Endothelial cell of umbilical vein (primary cell): ENCODE results near the gene TOMM20. TPM values are rescaled to one million over a fixed set of nuclear protein-coding genes. Genes with fewer than 3 reads are reported as not detected.
"Not testable (repeated sequence)": the region's sequence is repeated elsewhere in the genome, so short reads cannot be mapped to it uniquely, and the experiment has no call there.

Source experiments
- BruUV-seq: library from RNA; stranded (reverse); fragments of 400-500 nt; replicated peaks from 2 replicates; lab custom pipeline; 2021; lab: Mats Ljungman, UMichigan
- CTCF ChIA-PET: fragments of 300-600, 350-600 bp; sonication (Branson Sonifier 250); formaldehyde crosslinking; loops from one replicate; lab custom pipeline; 2021; ENCODE audit warnings: antibody characterized with exemption, inconsistent platforms; lab: Charles Lee
- POLR2A ChIA-PET: fragments of 300-600, 350-600 bp; sonication (Branson Sonifier 250); formaldehyde crosslinking; loops from one replicate; lab custom pipeline; 2021; ENCODE audit warnings: antibody characterized with exemption, inconsistent platforms; lab: Charles Lee
- DNase-seq: peaks from one replicate; pipeline ENCODE4 v3.0.0-alpha.2; 2011; ENCODE audit warnings: low read depth, low spot score
- FAIRE-seq: peaks from 2 replicates; lab custom pipeline; 2011; peaks lifted over from hg19 to GRCh38; lab: Jason Lieb, UNC
- H2AFZ ChIP-seq: 2 replicates; pipeline ENCODE4 v1.6.0; 2012; ENCODE audit warnings: low read depth, low read length, control low read depth, inconsistent platforms
- H3K27ac ChIP-seq: 2 replicates; pipeline ENCODE4 v1.5.1; 2011; ENCODE audit warnings: low read depth, mild to moderate bottlenecking, control low read depth, low read length, moderate library complexity; ENCODE audit not compliant: insufficient read depth
- H3K27me3 ChIP-seq, 2 experiments: 2 replicates each; pipeline versions ENCODE4 v1.6.0 to v1.6.1; 2011; ENCODE audit warnings: low read length in 2 of 2, mixed read lengths in 1 of 2; ENCODE audit not compliant: control insufficient read depth in 2 of 2, insufficient read depth in 2 of 2
- H3K36me3 ChIP-seq, 2 experiments: 2 replicates in 1 of 2; 3 replicates in 1 of 2; pipeline ENCODE4 v1.5.1; 2011; ENCODE audit warnings: low read length in 2 of 2, mild to moderate bottlenecking in 1 of 2, moderate library complexity in 1 of 2; ENCODE audit not compliant: control insufficient read depth in 2 of 2, insufficient read depth in 2 of 2; ENCODE audit errors: extremely low read depth in 1 of 2
- H3K4me1 ChIP-seq: 3 replicates; pipeline ENCODE4 v1.5.1; 2011; ENCODE audit warnings: mild to moderate bottlenecking, low read length; ENCODE audit not compliant: control insufficient read depth, insufficient read depth; ENCODE audit errors: extremely low read depth
- H3K4me2 ChIP-seq: 2 replicates; pipeline ENCODE4 v1.6.1; 2011; ENCODE audit warnings: low read length, control low read depth, mixed read lengths; ENCODE audit not compliant: insufficient read depth
- H3K4me3 ChIP-seq, 3 experiments: fragments of 200-600 bp in 1 of 3; sonication (generic), shearing (Covaris generic) in 1 of 3; replicated peaks in 1 of 3; 2 replicates each; pipeline ENCODE4 v1.5.1; 2011 to 2016; ENCODE audit warnings: control low read depth in 3 of 3, low read length in 3 of 3, mild to moderate bottlenecking in 2 of 3, inconsistent platforms in 1 of 3, low read depth in 1 of 3, moderate library complexity in 1 of 3; ENCODE audit not compliant: insufficient read depth in 1 of 3
- H3K79me2 ChIP-seq: 2 replicates; pipeline ENCODE4 v1.6.0; 2012; ENCODE audit warnings: low read length, inconsistent platforms; ENCODE audit not compliant: control insufficient read depth, insufficient read depth
- H3K9ac ChIP-seq: replicated peaks from 2 replicates; pipeline ENCODE3; 2011; ENCODE audit warnings: low read length, control low read depth; ENCODE audit not compliant: insufficient read depth; ENCODE audit errors: extremely low read depth
- H3K9me1 ChIP-seq: replicated peaks from 3 replicates; pipeline ENCODE4 v1.6.0; 2011; ENCODE audit warnings: mild to moderate bottlenecking, low read length; ENCODE audit not compliant: control insufficient read depth, insufficient read depth; ENCODE audit errors: extremely low read depth
- H3K9me3 ChIP-seq: replicated peaks from 2 replicates; pipeline ENCODE4 v1.5.1; 2012; ENCODE audit warnings: low read length, inconsistent platforms; ENCODE audit not compliant: control insufficient read depth, insufficient read depth
- H4K20me1 ChIP-seq: replicated peaks from 2 replicates; pipeline ENCODE3; 2011; ENCODE audit warnings: mild to moderate bottlenecking, low read length; ENCODE audit not compliant: control insufficient read depth, insufficient read depth; ENCODE audit errors: extremely low read depth
- CTCF ChIP-seq, 2 donors: IDR thresholded peaks; 1 replicate in 1 of 2; 2 replicates in 1 of 2; pipeline ENCODE4 v1.5.1; 2011; ENCODE audit warnings: low read length in 2 of 2, mild to moderate bottlenecking in 2 of 2, moderate library complexity in 2 of 2, control low read depth in 1 of 2, inconsistent platforms in 1 of 2, low read depth in 1 of 2; ENCODE audit not compliant: insufficient read depth in 1 of 2; ENCODE audit errors: extremely low read depth in 1 of 2
- FOS ChIP-seq: IDR thresholded peaks from 2 replicates; pipeline ENCODE4 v1.6.1; 2011; ENCODE audit warnings: mild to moderate bottlenecking, low read length, moderate library complexity, borderline replicate concordance; ENCODE audit not compliant: insufficient read depth
- GATA2 ChIP-seq: IDR thresholded peaks from 2 replicates; pipeline ENCODE4 v1.7.0; 2011; ENCODE audit warnings: low read depth, mild to moderate bottlenecking, moderate library complexity, mixed read lengths, low read length; ENCODE audit not compliant: insufficient read length, insufficient read depth
- JUN ChIP-seq: IDR thresholded peaks from 2 replicates; pipeline ENCODE4 v1.6.1; 2011; ENCODE audit warnings: borderline replicate concordance, low read depth; ENCODE audit not compliant: insufficient read length, insufficient read depth
- MYC ChIP-seq: IDR thresholded peaks from one replicate; pipeline ENCODE4 v1.6.1; 2011; ENCODE audit warnings: mild to moderate bottlenecking, low read depth, low read length
- POLR2AphosphoS5 ChIP-seq: IDR thresholded peaks from 2 replicates; pipeline ENCODE4 v1.6.1; 2012; ENCODE audit warnings: low read depth, mild to moderate bottlenecking, control low read depth, low read length, moderate library complexity; ENCODE audit not compliant: insufficient read depth
- dilution Hi-C: fragments of 300-500 bp; cut with MboI; formaldehyde crosslinking; loops from one replicate; pipeline ENCODE4 v1.15.0; 2019; ENCODE audit warnings: low sequenced_read_pairs; ENCODE audit not compliant: extremely low pct_ligation_motif_present
- intact Hi-C: fragments of 100-400 bp; cut with micrococcal nuclease; formaldehyde crosslinking; loops from one replicate; pipeline ENCODE4 v1.10.0; 2022
- polyA plus RNA-seq, 4 experiments: library from polyadenylated mRNA; depleted of rRNA in 3 of 4; stranded (reverse) in 3 of 4; unstranded in 1 of 4; fragments of >200 nt; gene quantifications; 2 replicates each; pipeline versions ENCODE4 v1.2.1 to v1.2.3, GENCODE V29; 2011 to 2012; ENCODE audit warnings: missing spikeins in 1 of 4
- total RNA-seq: library from RNA; stranded (reverse); gene quantifications from 2 replicates; pipeline ENCODE4 v1.2.3, GENCODE V29; 2021
- TF ChIP-seq, protein P1 (sequence below): IDR thresholded peaks from 2 replicates; pipeline ENCODE4 v1.6.1; 2011; ENCODE audit not compliant: insufficient read depth, insufficient read length

TOMM20 gene
- total and polyA plus RNA-seq, 2 donors (not counting 3 experiments of a cell fraction or from before 2014, with no cell fraction given), result 42.5 to 98.4 TPM

DNA sequence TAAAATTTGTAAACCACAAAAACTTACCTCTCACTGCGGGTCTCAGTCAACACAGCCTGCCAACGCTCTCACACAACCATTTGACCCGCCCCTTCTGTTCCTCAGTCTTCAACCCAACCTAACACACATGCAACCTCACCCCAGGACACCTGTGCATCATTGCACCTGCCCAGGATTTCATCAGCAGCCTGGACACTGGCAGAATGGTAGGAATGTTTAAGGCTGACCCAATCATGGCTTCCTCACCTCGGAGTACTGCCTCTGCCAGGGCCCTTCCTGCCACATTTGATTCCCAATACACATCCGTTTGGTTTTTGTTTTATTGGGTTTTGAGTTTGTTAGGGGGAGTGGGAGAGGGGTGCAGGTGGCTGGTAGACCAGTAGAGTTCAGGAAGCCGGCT, 40.7 kb downstream of the TOMM20 start:
- no peak for DNase-seq
- TF ChIP-seq CTCF (IDR thresholded peaks at IDR 0.05; ENCODE audit: extremely low read depth in 1 of 2, insufficient read depth in 1 of 2, low read depth in 1 of 2, low read length in 2 of 2), result no peak
- no peak for TF ChIP-seq GATA2
- TF ChIP-seq FOS, result no peak
- TF ChIP-seq POLR2AphosphoS5, result no peak
- TF ChIP-seq, protein P1, sequence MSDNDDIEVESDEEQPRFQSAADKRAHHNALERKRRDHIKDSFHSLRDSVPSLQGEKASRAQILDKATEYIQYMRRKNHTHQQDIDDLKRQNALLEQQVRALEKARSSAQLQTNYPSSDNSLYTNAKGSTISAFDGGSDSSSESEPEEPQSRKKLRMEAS, result no peak
- no peak for TF ChIP-seq MYC
- TF ChIP-seq JUN, result no peak
- no peak overlapping the region for H3K27ac ChIP-seq
- H3K4me2 ChIP-seq, result no peak overlapping the region
- no peaks in the 10 kb centered on the region for H3K36me3 ChIP-seq
- H3K9me3 ChIP-seq, result no peaks in the 10 kb centered on the region
- intact Hi-C loops (no loop called here), dilution Hi-C loops (no loop called here)
- peaks cover 2% of the 10 kb centered on the region for H3K4me1 ChIP-seq
- POLR2A ChIA-PET, result no interaction called here
- H3K79me2 ChIP-seq, result no peaks in the 10 kb centered on the region
- BruUV-seq, result no TSS peak
- H2AFZ ChIP-seq, result no peak overlapping the region
- no peaks in the 10 kb centered on the region for H3K9me1 ChIP-seq
- H3K9ac ChIP-seq, result no peak overlapping the region
- no peak for FAIRE-seq
- CTCF ChIA-PET, result no interaction called here
- no peak overlapping the region for H3K4me3 ChIP-seq
- H3K27me3 ChIP-seq, result no peaks in the 10 kb centered on the region
- H4K20me1 ChIP-seq, result no peaks in the 10 kb centered on the region

DNA sequence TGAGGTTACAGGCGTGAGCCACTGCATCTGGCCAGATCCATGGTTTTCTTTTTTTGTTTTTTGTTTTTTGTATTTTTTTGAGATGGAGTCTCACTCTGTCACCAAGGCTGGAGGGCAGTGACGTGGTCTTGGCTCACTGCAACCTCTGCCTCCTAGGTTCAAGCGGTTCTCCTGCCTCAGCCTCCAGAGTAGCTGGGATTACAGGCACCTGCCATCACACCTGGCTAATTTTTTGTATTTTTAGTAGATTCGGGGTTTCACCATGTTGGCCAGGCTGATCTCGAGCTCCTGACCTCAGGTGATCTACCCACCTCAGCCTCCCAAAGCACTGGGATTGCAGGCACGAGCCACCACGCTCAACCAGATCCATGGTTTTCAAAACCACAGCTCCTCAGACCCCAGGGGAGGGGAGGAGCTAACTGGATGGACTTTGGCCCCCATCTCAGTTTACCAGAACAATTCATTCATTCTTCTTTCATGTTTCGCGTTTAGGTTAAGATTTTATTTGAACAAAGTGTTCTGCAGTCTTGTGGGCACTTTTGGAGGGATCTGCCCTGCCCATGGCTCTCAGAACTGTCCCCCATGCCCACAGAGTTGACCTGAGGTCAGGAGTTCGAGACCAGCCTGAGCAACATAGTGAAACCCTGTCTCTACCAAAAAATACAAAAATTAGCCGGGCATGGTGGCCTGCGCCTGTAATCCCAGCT, 43.1 kb downstream of the TOMM20 start:
- H3K27ac ChIP-seq, H3K79me2 ChIP-seq, H3K4me1 ChIP-seq, POLR2A ChIA-PET, H3K27me3 ChIP-seq, H4K20me1 ChIP-seq, H3K9me3 ChIP-seq, H3K9me1 ChIP-seq, dilution Hi-C loops, intact Hi-C loops, H3K9ac ChIP-seq, H2AFZ ChIP-seq, BruUV-seq, H3K4me2 ChIP-seq, DNase-seq, FAIRE-seq, H3K4me3 ChIP-seq, H3K36me3 ChIP-seq: not testable (repeated sequence)
- CTCF ChIA-PET, result interaction anchor here (3.5 to 4.5 kb wide), 2 partner anchors 486 to 587 kb away, joined by 80 to 116 read pairs; no protein-coding TSS in a partner anchor

GRCh38 chr1:235080788-235081187, 47.8 kb downstream of the TOMM20 start:
- intact Hi-C loops, result loop anchor here (5.0 kb wide), 1 partner anchor 758 kb away; no protein-coding TSS in a partner anchor
- H3K27me3 ChIP-seq, H4K20me1 ChIP-seq, H3K36me3 ChIP-seq, BruUV-seq, H3K4me2 ChIP-seq, DNase-seq, POLR2A ChIA-PET, dilution Hi-C loops, H2AFZ ChIP-seq, H3K9me1 ChIP-seq, CTCF ChIA-PET, FAIRE-seq, H3K9ac ChIP-seq, H3K4me3 ChIP-seq, H3K9me3 ChIP-seq, H3K27ac ChIP-seq, H3K79me2 ChIP-seq: not testable (repeated sequence)
- H3K4me1 ChIP-seq, result peaks cover 18% of the 10 kb centered on the region
